Renal cortex interstitium (tissue), 11 donors: ENCODE data around the gene RABGAP1L. TPM values are rescaled to one million over a fixed set of nuclear protein-coding genes. Genes with fewer than 3 reads are reported as not detected.
"Not testable (repeated sequence)": the region's sequence is repeated elsewhere in the genome, so short reads cannot be mapped to it uniquely, and the experiment has no call there.

ENCODE experiments used
- DNase-seq, 11 donors: peaks; one replicate each; pipeline ENCODE4 v3.0.0-alpha.2; 2013; ENCODE audit warnings: low read depth in 9 of 11, low spot score in 4 of 11; ENCODE audit errors: extremely low read depth in 1 of 11
- polyA plus RNA-seq, 3 donors: library from polyadenylated mRNA; unstranded; fragments of 120-200 nt; gene quantifications; one replicate each; pipeline ENCODE4 v1.2.1, GENCODE V29; 2013; ENCODE audit not compliant: insufficient read length in 3 of 3

Gene RABGAP1L
- polyA plus RNA-seq, 3 donors = 25.2 to 31.2 (median 30.0) TPM

DNA sequence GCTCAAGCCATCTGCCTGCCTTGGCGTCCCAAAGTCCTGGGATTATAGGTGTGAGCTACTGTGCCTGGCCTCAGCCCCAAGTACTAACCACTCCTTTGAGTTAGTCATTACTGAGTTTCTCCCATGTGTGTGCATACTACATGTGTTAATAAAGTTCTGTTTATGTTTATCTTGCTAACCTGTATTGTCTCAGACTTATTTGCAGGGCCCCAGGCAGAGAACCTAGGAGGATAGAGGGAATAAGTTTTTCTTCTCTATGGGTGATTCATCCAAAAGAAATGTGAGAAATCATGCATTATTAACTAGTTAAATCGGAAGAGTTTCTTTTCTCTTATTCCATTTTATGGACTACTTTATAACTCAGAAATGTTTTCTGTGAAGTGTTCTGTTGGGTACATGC is 636.5 kb downstream of the RABGAP1L start:
- DNase-seq = no peak

GRCh38 chr1:174797398-174797797 is 638.1 kb downstream of the RABGAP1L start:
- DNase-seq = no peak

DNA sequence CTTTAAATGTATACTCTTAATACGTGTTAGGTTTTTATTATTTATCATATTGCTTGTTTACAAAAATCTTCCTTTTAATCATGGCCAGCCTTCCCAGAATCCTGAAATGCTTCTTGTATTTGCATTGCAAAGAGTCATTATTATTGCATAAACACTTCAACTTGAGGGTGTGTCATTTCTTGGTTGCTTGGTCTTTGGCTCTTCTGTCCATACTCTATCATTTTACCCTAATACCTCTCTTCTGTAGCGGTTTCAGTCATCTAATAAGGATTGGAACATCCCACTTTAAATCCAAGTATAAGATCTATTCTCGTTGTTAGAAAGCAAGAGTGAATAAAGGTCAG is 639.8 kb downstream of the RABGAP1L start:
- no peak for DNase-seq

- peak in 6 of 11 donors; percentile 16 to 55 (median 20) for DNase-seq
These were observed 641.0 kb downstream of the RABGAP1L start for GRCh38 chr1:174800216-174800851.

DNA sequence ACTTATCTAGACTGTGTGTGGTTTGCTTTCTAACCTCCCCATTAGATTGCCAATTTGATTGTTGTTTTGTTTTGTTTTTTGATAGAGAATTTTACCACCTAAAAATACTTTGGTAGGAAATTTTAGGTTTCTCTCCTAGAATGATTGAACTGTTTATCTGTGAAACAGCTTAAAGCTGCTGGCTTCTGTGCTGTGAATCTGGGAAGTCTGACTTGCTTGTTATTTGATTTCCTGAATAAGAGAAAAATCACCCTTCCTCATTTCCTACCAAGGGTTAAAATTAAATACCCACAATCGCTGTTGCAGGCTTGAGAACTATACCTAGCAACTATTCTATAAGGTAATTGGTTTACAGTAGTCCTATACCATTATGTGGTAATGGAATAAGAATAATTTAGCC is 641.6 kb downstream of the RABGAP1L start:
- peak in 1 of 11 donors; percentile 2 for DNase-seq

GRCh38 chr1:174809755-174810280 is 650.5 kb downstream of the RABGAP1L start:
- no peak for DNase-seq

DNA sequence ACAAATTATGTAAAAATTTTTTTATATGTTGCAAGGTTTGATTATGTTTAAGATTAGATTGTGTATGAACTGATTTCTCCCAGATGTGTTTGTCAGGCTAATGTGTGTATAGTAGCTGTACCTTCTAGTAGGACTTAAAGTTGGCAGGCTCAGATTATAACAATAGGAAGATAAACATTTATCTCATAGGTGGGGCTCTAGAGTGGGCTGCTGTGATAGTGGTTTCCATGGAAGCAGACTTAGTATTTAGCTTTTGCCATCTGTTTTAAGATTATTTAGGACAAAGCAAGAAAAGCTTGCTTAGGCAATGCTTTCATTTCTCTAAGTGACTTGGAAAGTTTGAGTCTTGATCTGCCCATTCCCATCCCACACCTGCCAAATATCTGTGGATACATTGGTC is 652.7 kb downstream of the RABGAP1L start:
- no peak for DNase-seq

- DNase-seq = no peak
These were observed 653.3 kb downstream of the RABGAP1L start for GRCh38 chr1:174812656-174813055.

GRCh38 chr1:174815036-174815435 is 655.7 kb downstream of the RABGAP1L start:
- no peak for DNase-seq

DNA sequence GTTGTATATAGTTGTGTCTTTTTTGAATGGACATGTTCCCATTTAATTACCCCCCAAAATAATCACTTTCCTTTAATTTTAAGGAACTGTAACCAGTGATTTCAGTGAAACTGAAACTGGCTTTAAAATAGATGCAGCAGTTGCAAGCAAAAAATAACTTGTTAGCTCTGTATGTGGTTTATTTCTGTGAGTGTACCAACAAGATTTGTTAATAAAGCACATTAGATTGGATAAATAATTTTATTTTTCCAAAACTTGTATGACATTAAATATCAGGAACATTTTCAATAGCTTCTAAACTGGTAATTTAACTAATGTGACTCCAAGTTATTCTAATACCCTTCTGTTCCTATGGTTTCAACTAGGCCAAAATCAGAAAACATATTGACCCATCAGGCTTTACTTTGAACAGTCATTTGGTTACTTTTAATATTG is 656.2 kb downstream of the RABGAP1L start:
- DNase-seq = no peak

- DNase-seq = not testable (repeated sequence)
These were observed 657.3 kb downstream of the RABGAP1L start for GRCh38 chr1:174816621-174817020.

DNA sequence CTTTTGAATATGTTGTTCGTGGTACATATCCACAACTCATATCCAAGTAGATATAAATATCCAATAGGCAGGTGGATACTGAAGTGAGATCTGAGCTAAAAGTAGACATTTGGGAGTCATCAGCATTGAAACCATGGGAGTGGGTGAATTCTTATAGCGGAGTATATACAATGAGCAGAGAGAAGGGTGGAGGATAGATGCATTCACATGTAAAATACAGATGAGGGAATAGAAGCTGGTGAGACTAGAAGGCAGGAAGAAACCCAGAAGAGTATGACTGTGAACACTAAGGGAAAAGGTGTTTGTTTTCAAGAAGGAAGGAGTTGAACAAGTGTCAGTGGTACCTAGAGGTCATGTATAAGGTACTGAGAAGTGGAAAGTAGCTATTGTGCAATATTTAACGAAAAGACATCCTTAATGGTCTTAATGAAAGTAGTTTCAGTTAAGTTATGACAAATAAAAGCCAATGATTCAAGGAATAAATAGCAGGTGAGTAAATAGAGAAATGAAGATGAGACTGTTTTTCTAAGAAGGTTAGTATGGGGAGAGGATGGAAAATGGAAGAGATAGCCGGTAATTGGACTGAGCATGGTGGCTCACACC is 658.8 kb downstream of the RABGAP1L start:
- DNase-seq = no peak

GRCh38 chr1:174818951-174819350 is 659.6 kb downstream of the RABGAP1L start:
- no peak for DNase-seq

DNA sequence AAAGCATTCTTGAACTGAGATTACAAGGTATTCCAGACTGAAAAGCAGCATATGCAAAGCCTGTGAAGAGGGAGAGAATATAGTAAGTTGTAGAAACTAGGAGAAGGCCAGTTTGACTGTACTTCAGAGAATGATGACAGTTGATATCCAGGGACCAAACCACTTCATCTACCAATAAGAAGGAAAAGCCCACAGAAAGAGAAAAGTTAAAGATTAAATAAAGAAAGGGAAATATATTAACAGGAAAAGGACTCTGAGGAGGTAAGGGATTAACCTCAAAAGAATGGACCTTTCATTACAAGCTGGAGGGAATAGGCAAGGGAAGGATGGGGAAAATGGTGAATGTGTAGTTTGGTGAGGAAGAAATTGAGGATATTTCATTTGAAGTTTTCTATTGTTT is 660.3 kb downstream of the RABGAP1L start:
- DNase-seq = no peak

- DNase-seq = no peak
These were observed 665.8 kb downstream of the RABGAP1L start for GRCh38 chr1:174825127-174825526.

GRCh38 chr1:174825806-174826205 is 666.5 kb downstream of the RABGAP1L start:
- DNase-seq = no peak

DNA sequence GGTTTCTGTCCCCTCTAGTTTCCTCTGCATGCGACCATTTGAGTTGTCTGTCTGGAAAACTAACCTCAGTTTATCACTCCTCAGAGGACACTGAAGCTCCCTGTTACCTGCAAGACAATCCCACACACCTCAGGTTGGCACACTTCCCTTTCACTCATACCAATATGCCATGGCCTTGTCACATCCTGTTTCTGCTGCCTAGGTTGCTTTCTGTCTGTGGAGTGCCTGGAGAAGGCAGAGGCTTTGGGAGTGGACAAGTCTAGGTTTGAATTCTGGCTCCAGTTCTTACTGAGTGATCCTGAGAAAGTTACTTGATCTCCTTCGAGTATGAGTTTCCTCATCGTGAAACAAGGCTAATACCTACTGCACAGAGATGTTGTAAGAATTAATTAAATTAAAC is 668.9 kb downstream of the RABGAP1L start:
- DNase-seq = no peak

GRCh38 chr1:174829990-174830389 is 670.7 kb downstream of the RABGAP1L start:
- no peak for DNase-seq

- DNase-seq = no peak
These were observed 677.2 kb downstream of the RABGAP1L start for GRCh38 chr1:174836543-174836942.

- DNase-seq = no peak
These were observed 678.1 kb downstream of the RABGAP1L start for GRCh38 chr1:174837386-174837785.

GRCh38 chr1:174839211-174839610 is 679.9 kb downstream of the RABGAP1L start:
- no peak for DNase-seq
